ENCODE results near the gene CAV1. TPM values are rescaled to one million over a fixed set of nuclear protein-coding genes. Genes with fewer than 3 reads are reported as not detected.

The CAV1 gene
- polyA plus RNA-seq, 4 donors = 3.1 to 57.3 (median 25.6) TPM

DNA sequence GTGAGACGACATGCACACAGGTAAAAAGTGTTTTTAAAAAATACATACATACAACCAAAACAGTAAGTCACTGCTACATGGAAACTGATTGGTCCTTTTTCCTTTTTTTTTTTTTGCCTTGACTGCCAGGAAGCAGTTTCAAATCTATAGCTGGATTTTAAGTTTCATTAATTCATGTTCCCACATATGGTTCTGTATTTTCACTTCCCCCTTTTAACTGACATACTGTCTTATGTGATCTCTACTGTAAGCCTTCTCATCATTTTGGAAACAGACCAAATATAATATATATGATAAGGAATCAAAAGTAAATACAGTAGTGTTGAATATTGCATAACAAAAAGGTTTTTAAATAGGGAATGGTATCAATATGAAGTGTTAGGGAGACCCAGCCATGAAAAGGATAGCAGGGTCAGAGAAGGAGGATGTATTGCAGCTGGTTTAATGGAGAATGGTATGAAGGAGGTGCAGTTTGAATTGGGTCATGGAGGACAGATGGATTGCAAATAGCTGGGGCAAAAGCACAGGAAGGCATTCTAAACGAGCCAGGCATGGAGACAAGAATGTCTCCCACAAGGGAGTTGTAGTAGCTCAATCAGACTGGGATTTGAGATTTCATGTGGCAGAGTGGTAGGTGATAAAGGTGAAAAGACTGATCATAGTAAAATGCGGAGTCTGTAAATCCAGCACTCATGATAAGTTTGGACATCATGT is 5.4 kb downstream of the CAV1 start:
- DNase-seq (no peak), FAIRE-seq (no peak)
- no peak overlapping the region for H3K27ac ChIP-seq (ENCODE audit: low read depth in 1 of 3, low read length in 2 of 3)
- no peak overlapping the region for H3K4me3 ChIP-seq (ENCODE audit: low read depth in 1 of 3, low read length in 3 of 3)
- 64 to 67% (median 64%) methylated on average over 3 of the region's 3 CpGs for WGBS, 3 donors
- no peaks in the 10 kb centered on the region for H3K9me3 ChIP-seq (ENCODE audit: control insufficient read depth in 2 of 2, insufficient read depth in 1 of 2, low read depth in 1 of 2, low read length in 1 of 2)
- peaks cover 1 to 7% (median 2%) of the 10 kb centered on the region in 3 donors for H3K4me1 ChIP-seq (ENCODE audit: control insufficient read depth in 3 of 3, insufficient read depth in 2 of 3, low read depth in 1 of 3, low read length in 2 of 3)
- H3K27me3 ChIP-seq (ENCODE audit: control insufficient read depth in 3 of 3, insufficient read depth in 3 of 3, low read length in 3 of 3) = peaks cover 0 to 20% (median 0%) of the 10 kb centered on the region in 3 donors
- no peaks in the 10 kb centered on the region for H3K36me3 ChIP-seq (ENCODE audit: control insufficient read depth in 3 of 3, insufficient read depth in 2 of 3, low read depth in 1 of 3, low read length in 3 of 3)

DNA sequence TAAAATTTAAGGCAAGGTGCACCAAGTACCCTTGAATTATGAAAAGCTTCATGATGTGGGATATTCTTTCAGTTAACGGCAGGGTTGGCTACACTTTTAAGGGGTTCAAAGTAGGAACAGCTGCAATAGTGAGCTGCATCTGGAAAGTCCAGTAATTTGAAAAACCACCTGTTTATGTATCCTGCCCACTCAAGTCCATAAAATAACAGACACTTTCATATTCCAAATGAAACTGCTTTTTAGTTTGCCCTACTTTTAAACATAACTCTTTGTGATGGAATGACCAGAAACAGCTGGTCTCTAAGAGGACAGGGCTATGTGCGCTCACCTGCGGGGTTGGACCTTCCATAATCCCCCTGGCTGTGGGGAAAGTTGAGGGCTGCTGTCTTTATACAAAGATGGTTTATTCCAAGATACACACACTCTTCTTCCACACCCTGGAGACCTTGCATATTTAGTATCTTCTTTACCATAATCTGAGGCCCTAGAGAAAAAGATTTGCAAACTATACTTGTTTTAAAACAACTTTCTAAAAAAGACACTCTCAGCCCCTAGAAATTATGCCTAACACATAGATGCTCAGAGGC is 7.4 kb downstream of the CAV1 start:
- 85 to 94% (median 87%) methylated on average over 3 of the region's 3 CpGs for WGBS, 3 donors
- FAIRE-seq (no peak), DNase-seq (no peak)
- Histone ChIP-seq H3K27ac (ENCODE audit: low read depth in 1 of 3, low read length in 2 of 3) (no peak overlapping the region), H3K4me1 (ENCODE audit: control insufficient read depth in 3 of 3, insufficient read depth in 2 of 3, low read depth in 1 of 3, low read length in 2 of 3) (peaks cover 0 to 4% (median 0%) of the 10 kb centered on the region in 3 donors), H3K4me3 (ENCODE audit: low read depth in 1 of 3, low read length in 3 of 3) (no peak overlapping the region), H3K36me3 (ENCODE audit: control insufficient read depth in 3 of 3, insufficient read depth in 2 of 3, low read depth in 1 of 3, low read length in 3 of 3) (peaks cover 0 to 2% (median 0%) of the 10 kb centered on the region in 3 donors), H3K27me3 (ENCODE audit: control insufficient read depth in 3 of 3, insufficient read depth in 3 of 3, low read length in 3 of 3) (peaks cover 0 to 3% (median 0%) of the 10 kb centered on the region in 3 donors), H3K9me3 (ENCODE audit: control insufficient read depth in 2 of 2, insufficient read depth in 1 of 2, low read depth in 1 of 2, low read length in 1 of 2) (no peaks in the 10 kb centered on the region)

DNA sequence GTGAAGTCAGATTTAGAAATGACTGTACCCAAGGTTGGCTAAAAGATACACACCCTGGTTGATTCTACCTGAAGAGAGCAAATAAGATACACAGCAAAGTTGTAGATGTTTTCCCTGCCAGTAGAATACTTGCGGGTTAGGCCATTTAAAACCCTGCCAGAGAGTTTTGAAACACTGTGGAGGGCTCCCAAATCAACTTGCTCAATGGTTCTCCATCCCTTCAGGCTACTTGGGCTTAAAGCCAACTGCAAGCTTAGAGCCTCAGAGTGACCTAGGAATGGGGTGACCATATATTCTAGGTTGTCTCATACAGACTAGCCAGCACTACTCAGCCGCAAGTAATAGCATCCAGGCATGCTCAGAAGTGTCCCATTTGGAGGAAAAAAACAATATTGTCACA is 10.0 kb downstream of the CAV1 start:
- 77 to 95% (median 93%) methylated on average over 2 of the region's 2 CpGs for WGBS, 3 donors

DNA sequence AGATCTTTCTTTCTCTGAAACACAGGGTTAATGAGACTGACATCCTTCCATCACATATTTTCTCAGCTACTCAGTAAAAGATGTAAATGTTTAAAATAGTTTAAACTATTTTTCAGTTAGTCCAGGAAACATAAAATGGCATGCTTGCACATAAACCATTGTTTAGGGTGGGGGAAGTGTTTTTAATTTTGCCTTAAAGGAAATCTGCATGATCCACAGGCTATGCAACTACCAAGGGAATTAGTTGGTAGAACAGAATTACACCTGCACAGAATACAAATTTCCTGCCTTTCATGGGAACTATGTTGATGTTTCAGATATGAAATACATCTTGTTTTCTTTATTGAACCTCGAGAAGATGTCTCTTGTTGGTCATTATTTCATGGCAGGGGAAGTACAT is 10.6 kb downstream of the CAV1 start:
- WGBS, 3 donors = 67 to 82% (median 74%) methylated on average over 1 of the region's 1 CpG
- H3K27ac ChIP-seq (ENCODE audit: low read depth in 1 of 3, low read length in 2 of 3) = no peak overlapping the region
- H3K9me3 ChIP-seq (ENCODE audit: control insufficient read depth in 2 of 2, insufficient read depth in 1 of 2, low read depth in 1 of 2, low read length in 1 of 2) = peaks cover 0 to 2% of the 10 kb centered on the region in 2 donors
- H3K27me3 ChIP-seq (ENCODE audit: control insufficient read depth in 3 of 3, insufficient read depth in 3 of 3, low read length in 3 of 3) = no peaks in the 10 kb centered on the region
- H3K36me3 ChIP-seq (ENCODE audit: control insufficient read depth in 3 of 3, insufficient read depth in 2 of 3, low read depth in 1 of 3, low read length in 3 of 3) = peaks cover 0 to 2% (median 0%) of the 10 kb centered on the region in 3 donors
- no peak overlapping the region for H3K4me3 ChIP-seq (ENCODE audit: low read depth in 1 of 3, low read length in 3 of 3)
- FAIRE-seq (no peak), DNase-seq (no peak)
- H3K4me1 ChIP-seq (ENCODE audit: control insufficient read depth in 3 of 3, insufficient read depth in 2 of 3, low read depth in 1 of 3, low read length in 2 of 3) = peaks cover 0 to 4% (median 0%) of the 10 kb centered on the region in 3 donors

More for the DNA sequence above, 10.0 kb downstream of the CAV1 start:
- Histone ChIP-seq H3K4me1 (ENCODE audit: control insufficient read depth in 3 of 3, insufficient read depth in 2 of 3, low read depth in 1 of 3, low read length in 2 of 3) (peaks cover 0 to 4% (median 0%) of the 10 kb centered on the region in 3 donors), H3K27me3 (ENCODE audit: control insufficient read depth in 3 of 3, insufficient read depth in 3 of 3, low read length in 3 of 3) (no peaks in the 10 kb centered on the region), H3K4me3 (ENCODE audit: low read depth in 1 of 3, low read length in 3 of 3) (no peak overlapping the region), H3K9me3 (ENCODE audit: control insufficient read depth in 2 of 2, insufficient read depth in 1 of 2, low read depth in 1 of 2, low read length in 1 of 2) (peaks cover 0 to 2% of the 10 kb centered on the region in 2 donors), H3K27ac (ENCODE audit: low read depth in 1 of 3, low read length in 2 of 3) (no peak overlapping the region), H3K36me3 (ENCODE audit: control insufficient read depth in 3 of 3, insufficient read depth in 2 of 3, low read depth in 1 of 3, low read length in 3 of 3) (peaks cover 0 to 2% (median 0%) of the 10 kb centered on the region in 3 donors)
- DNase-seq = no peak
- no peak for FAIRE-seq

DNA sequence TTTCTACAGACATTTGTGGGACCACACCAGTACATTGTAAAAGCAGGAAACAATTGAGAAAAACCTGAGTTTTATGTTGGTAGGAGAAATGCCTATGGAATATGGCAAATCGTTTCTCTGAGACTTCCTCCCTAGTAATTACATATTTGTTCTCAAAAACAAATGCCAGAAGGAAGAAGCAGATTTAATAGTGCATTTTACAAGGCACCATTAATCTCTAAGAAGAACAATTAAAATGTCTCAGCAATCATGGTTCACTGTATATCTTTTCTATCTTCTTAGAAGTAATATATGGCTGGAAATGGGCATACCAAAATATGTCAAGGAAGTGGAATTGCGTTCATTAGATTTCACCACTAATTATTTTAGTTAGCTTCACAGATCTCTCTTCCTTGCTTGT is 13.3 kb downstream of the CAV1 start:
- FAIRE-seq = no peak
- H3K9me3 ChIP-seq (ENCODE audit: control insufficient read depth in 2 of 2, insufficient read depth in 1 of 2, low read depth in 1 of 2, low read length in 1 of 2) = peaks cover 0 to 2% of the 10 kb centered on the region in 2 donors
- no peaks in the 10 kb centered on the region for H3K27me3 ChIP-seq (ENCODE audit: control insufficient read depth in 3 of 3, insufficient read depth in 3 of 3, low read length in 3 of 3)
- peaks cover 0 to 4% (median 0%) of the 10 kb centered on the region in 3 donors for H3K4me1 ChIP-seq (ENCODE audit: control insufficient read depth in 3 of 3, insufficient read depth in 2 of 3, low read depth in 1 of 3, low read length in 2 of 3)
- WGBS, 3 donors = 59 to 70% (median 66%) methylated on average over 2 of the region's 2 CpGs
- no peak for DNase-seq
- H3K36me3 ChIP-seq (ENCODE audit: control insufficient read depth in 3 of 3, insufficient read depth in 2 of 3, low read depth in 1 of 3, low read length in 3 of 3) = peaks cover 0 to 2% (median 0%) of the 10 kb centered on the region in 3 donors
- H3K27ac ChIP-seq (ENCODE audit: low read depth in 1 of 3, low read length in 2 of 3) = no peak overlapping the region
- H3K4me3 ChIP-seq (ENCODE audit: low read depth in 1 of 3, low read length in 3 of 3) = no peak overlapping the region

DNA sequence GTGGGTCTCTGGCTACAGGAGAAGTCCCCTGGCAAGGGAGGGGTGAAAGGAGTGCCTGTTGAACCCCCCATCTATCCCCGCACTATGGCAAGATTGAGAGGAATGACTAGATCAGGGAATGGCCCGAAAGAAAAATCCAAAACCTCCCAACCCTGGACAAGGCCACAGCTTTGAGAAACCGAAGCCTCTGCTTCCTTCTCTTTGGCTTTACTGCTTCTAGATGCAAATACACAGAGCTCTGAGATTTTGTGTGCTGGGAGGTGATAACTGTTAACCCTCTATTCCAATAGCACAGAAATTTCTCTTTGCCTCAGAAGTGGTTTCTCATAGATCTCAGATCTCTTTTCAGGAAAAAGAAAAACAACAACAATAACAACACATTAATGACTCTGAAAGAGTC is 15.0 kb downstream of the CAV1 start:
- peaks cover 0 to 2% (median 0%) of the 10 kb centered on the region in 3 donors for H3K36me3 ChIP-seq (ENCODE audit: control insufficient read depth in 3 of 3, insufficient read depth in 2 of 3, low read depth in 1 of 3, low read length in 3 of 3)
- H3K9me3 ChIP-seq (ENCODE audit: control insufficient read depth in 2 of 2, insufficient read depth in 1 of 2, low read depth in 1 of 2, low read length in 1 of 2) = peaks cover 0 to 2% of the 10 kb centered on the region in 2 donors
- 85 to 89% (median 86%) methylated on average over 3 of the region's 3 CpGs for WGBS, 3 donors
- H3K27me3 ChIP-seq (ENCODE audit: control insufficient read depth in 3 of 3, insufficient read depth in 3 of 3, low read length in 3 of 3) = no peaks in the 10 kb centered on the region
- H3K4me3 ChIP-seq (ENCODE audit: low read depth in 1 of 3, low read length in 3 of 3) = no peak overlapping the region
- peaks cover 0 to 4% (median 0%) of the 10 kb centered on the region in 3 donors for H3K4me1 ChIP-seq (ENCODE audit: control insufficient read depth in 3 of 3, insufficient read depth in 2 of 3, low read depth in 1 of 3, low read length in 2 of 3)
- no peak for DNase-seq
- FAIRE-seq = no peak
- H3K27ac ChIP-seq (ENCODE audit: low read depth in 1 of 3, low read length in 2 of 3) = peak overlapping the region in 1 of 3 donors; percentile 39

DNA sequence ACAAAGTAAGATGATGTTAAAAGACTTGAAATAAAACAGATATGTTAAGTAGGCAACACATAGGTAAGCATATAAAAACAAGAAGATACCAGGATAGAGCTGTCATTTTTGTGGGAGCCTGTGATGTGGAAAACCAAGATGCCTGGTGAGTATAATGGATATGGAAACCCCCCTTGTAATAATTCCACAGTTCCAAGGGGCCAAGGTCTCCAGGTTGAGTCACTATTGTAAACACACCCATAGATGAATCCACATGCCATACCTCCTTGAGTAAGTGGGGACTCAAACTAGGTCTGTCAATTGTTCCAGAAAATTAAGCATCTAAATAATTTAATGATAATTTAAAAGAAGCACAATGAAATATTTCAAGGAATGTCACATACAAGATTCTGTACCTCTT is 15.9 kb downstream of the CAV1 start:
- Histone ChIP-seq H3K4me3 (ENCODE audit: low read depth in 1 of 3, low read length in 3 of 3) (no peak overlapping the region), H3K36me3 (ENCODE audit: control insufficient read depth in 3 of 3, insufficient read depth in 2 of 3, low read depth in 1 of 3, low read length in 3 of 3) (peaks cover 0 to 2% (median 0%) of the 10 kb centered on the region in 3 donors), H3K4me1 (ENCODE audit: control insufficient read depth in 3 of 3, insufficient read depth in 2 of 3, low read depth in 1 of 3, low read length in 2 of 3) (peaks cover 0 to 4% (median 0%) of the 10 kb centered on the region in 3 donors), H3K27me3 (ENCODE audit: control insufficient read depth in 3 of 3, insufficient read depth in 3 of 3, low read length in 3 of 3) (no peaks in the 10 kb centered on the region), H3K27ac (ENCODE audit: low read depth in 1 of 3, low read length in 2 of 3) (no peak overlapping the region), H3K9me3 (ENCODE audit: control insufficient read depth in 2 of 2, insufficient read depth in 1 of 2, low read depth in 1 of 2, low read length in 1 of 2) (peaks cover 0 to 2% of the 10 kb centered on the region in 2 donors)
- no peak for FAIRE-seq
- DNase-seq = peak in 1 of 2 donors; percentile 15

DNA sequence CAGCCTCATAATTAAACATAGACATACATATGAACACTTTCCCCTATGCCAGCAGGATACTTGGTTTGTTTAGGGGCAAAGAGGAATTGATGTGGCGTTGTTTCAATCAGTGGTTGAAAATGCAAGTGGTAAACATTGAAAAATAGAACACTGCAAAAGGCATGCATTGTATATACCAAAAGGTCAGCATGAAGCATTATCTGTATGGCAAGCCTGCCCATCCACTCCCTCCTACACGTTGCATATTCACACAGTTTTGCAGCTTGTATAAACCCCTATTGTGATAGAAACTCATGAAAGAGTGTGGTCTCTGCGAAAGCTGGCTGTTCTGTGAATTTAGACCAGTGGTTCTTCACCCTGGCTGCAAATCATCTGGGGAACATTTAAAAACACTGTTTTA is 17.1 kb downstream of the CAV1 start:
- DNase-seq (no peak), FAIRE-seq (no peak)
- H3K36me3 ChIP-seq (ENCODE audit: control insufficient read depth in 3 of 3, insufficient read depth in 2 of 3, low read depth in 1 of 3, low read length in 3 of 3) = no peaks in the 10 kb centered on the region
- H3K4me3 ChIP-seq (ENCODE audit: low read depth in 1 of 3, low read length in 3 of 3) = no peak overlapping the region
- no peak overlapping the region for H3K27ac ChIP-seq (ENCODE audit: low read depth in 1 of 3, low read length in 2 of 3)
- H3K27me3 ChIP-seq (ENCODE audit: control insufficient read depth in 3 of 3, insufficient read depth in 3 of 3, low read length in 3 of 3) = no peaks in the 10 kb centered on the region
- peaks cover 0 to 2% of the 10 kb centered on the region in 2 donors for H3K9me3 ChIP-seq (ENCODE audit: control insufficient read depth in 2 of 2, insufficient read depth in 1 of 2, low read depth in 1 of 2, low read length in 1 of 2)
- no peaks in the 10 kb centered on the region for H3K4me1 ChIP-seq (ENCODE audit: control insufficient read depth in 3 of 3, insufficient read depth in 2 of 3, low read depth in 1 of 3, low read length in 2 of 3)
- 63 to 67% (median 66%) methylated on average over 3 of the region's 3 CpGs for WGBS, 3 donors
